ENCODE results near the gene ENPP6.

- TF ChIP-seq CTCF (IDR thresholded peaks at IDR 0.05; ENCODE audit: low read length) = no peak
- TF ChIP-seq EZH2 (optimal IDR thresholded peaks at IDR 0.05; ENCODE audit: low read depth, low read length) = no peak
- TF ChIP-seq EZH2phosphoT487 (IDR thresholded peaks at IDR 0.05; ENCODE audit: low read length) = no peak
These were observed 142.8 kb downstream of the ENPP6 start for GRCh38 chr4:184074677-184075388.
